MM.1S (cell line): ENCODE measurements around the gene TPK1.

Experiments used
- CTCF ChIP-seq: fragments of 300-600 bp; sonication (generic); IDR thresholded peaks from 2 replicates; pipeline ENCODE4 v1.5.1; 2016; ENCODE audit warnings: antibody characterized with exemption, low read length, mixed read lengths
- EZH2 ChIP-seq: fragments of 300-600 bp; sonication (generic); optimal IDR thresholded peaks from 2 replicates; pipeline ENCODE3; 2017; ENCODE audit warnings: low read depth, mild to moderate bottlenecking, antibody characterized with exemption, low read length, mixed read lengths

GRCh38 chr7:144629598-144629997, 206.3 kb downstream of the TPK1 start:
- TF ChIP-seq CTCF, result no peak
- TF ChIP-seq EZH2, result no peak
